CD14-positive monocyte (primary cell): Measurements from ENCODE around the gene ANKRD55. TPM values are rescaled to one million over a fixed set of nuclear protein-coding genes. Genes with fewer than 3 reads are reported as not detected.
A peak's percentile ranks its signal among the peaks of the same experiment; 100 is the strongest.

Experiments
- DNase-seq, 3 donors: peaks; one replicate each; pipeline ENCODE4 v3.0.0-alpha.2; 2011 to 2022
- H2AFZ ChIP-seq: 2 replicates; pipeline ENCODE4 v1.6.0; 2012; ENCODE audit warnings: mild to moderate bottlenecking, low read depth, low read length, inconsistent platforms; ENCODE audit not compliant: insufficient read depth, poor library complexity, severe bottlenecking
- H3K27ac ChIP-seq, 2 donors: 1 replicate in 1 of 2; 2 replicates in 1 of 2; pipeline ENCODE4 v1.5.1; 2012 to 2013; ENCODE audit warnings: low read length in 2 of 2, control low read depth in 1 of 2, inconsistent platforms in 1 of 2, low read depth in 1 of 2, mild to moderate bottlenecking in 1 of 2
- H3K27me3 ChIP-seq, 2 donors: one replicate each; pipeline versions ENCODE4 v1.6.0 to v1.6.1; 2011 to 2013; ENCODE audit warnings: low read length in 2 of 2; ENCODE audit not compliant: control insufficient read depth in 2 of 2, insufficient read depth in 2 of 2
- H3K36me3 ChIP-seq, 2 donors: replicated peaks in 1 of 2; 1 replicate in 1 of 2; 2 replicates in 1 of 2; pipeline versions ENCODE4 v1.5.1 to v1.6.1; 2012 to 2013; ENCODE audit warnings: low read length in 2 of 2, control low read depth in 1 of 2, inconsistent platforms in 1 of 2, mild to moderate bottlenecking in 1 of 2; ENCODE audit not compliant: insufficient read depth in 2 of 2, control insufficient read depth in 1 of 2
- H3K4me1 ChIP-seq, 2 donors: 1 replicate in 1 of 2; 2 replicates in 1 of 2; pipeline versions ENCODE4 v1.5.1 to v1.6.1; 2012 to 2013; ENCODE audit warnings: low read length in 2 of 2, control low read depth in 1 of 2, inconsistent platforms in 1 of 2, mild to moderate bottlenecking in 1 of 2, moderate library complexity in 1 of 2; ENCODE audit not compliant: insufficient read depth in 2 of 2, control insufficient read depth in 1 of 2
- H3K4me2 ChIP-seq: replicated peaks from 2 replicates; pipeline ENCODE3; 2012; ENCODE audit warnings: low read length, moderate library complexity, mild to moderate bottlenecking; ENCODE audit not compliant: poor library complexity, severe bottlenecking; ENCODE audit errors: extremely low read depth
- H3K4me3 ChIP-seq, 3 experiments: fragments of 200-600 bp in 1 of 3; sonication (generic) in 1 of 3; replicated peaks in 1 of 3; 1 replicate in 2 of 3; 2 replicates in 1 of 3; pipeline ENCODE4 v1.5.1; 2011 to 2013; ENCODE audit warnings: low read length in 3 of 3, mild to moderate bottlenecking in 3 of 3, control low read depth in 2 of 3, low read depth in 2 of 3, inconsistent platforms in 1 of 3, moderate library complexity in 1 of 3
- H3K79me2 ChIP-seq: 2 replicates; pipeline ENCODE4 v1.6.0; 2012; ENCODE audit warnings: mild to moderate bottlenecking, control low read depth, inconsistent platforms, low read length, moderate library complexity; ENCODE audit not compliant: insufficient read depth
- H3K9ac ChIP-seq: 2 replicates; pipeline ENCODE4 v1.6.0; 2017; ENCODE audit warnings: low read length, mild to moderate bottlenecking; ENCODE audit not compliant: insufficient read depth, poor library complexity, severe bottlenecking
- H3K9me3 ChIP-seq, 2 donors: replicated peaks in 1 of 2; 1 replicate in 1 of 2; 2 replicates in 1 of 2; pipeline versions ENCODE4 v1.5.1 to v1.6.1; 2012 to 2013; ENCODE audit warnings: low read length in 2 of 2, control low read depth in 1 of 2; ENCODE audit not compliant: control insufficient read depth in 1 of 2, insufficient read depth in 1 of 2
- H4K20me1 ChIP-seq: 2 replicates; pipeline ENCODE4 v1.6.0; 2012; ENCODE audit warnings: mild to moderate bottlenecking, low read length, control low read depth, moderate library complexity; ENCODE audit not compliant: insufficient read depth
- H3K27ac Mint-ChIP-seq, 7 donors: one replicate each; pipeline ENCODE4 v1.8.0; 2020; ENCODE audit warnings: mild to moderate bottlenecking in 7 of 7, mixed read lengths in 7 of 7, moderate library complexity in 6 of 7, inconsistent platforms in 2 of 7
- H3K27me3 Mint-ChIP-seq, 3 donors: one replicate each; pipeline ENCODE4 v1.8.0; 2021 to 2022; ENCODE audit warnings: low read depth in 3 of 3, mild to moderate bottlenecking in 3 of 3, mixed read lengths in 3 of 3, moderate library complexity in 3 of 3, inconsistent platforms in 1 of 3
- H3K36me3 Mint-ChIP-seq, 2 donors: one replicate each; pipeline ENCODE4 v1.8.0; 2020; ENCODE audit warnings: mixed read lengths in 2 of 2, inconsistent platforms in 1 of 2, mild to moderate bottlenecking in 1 of 2
- H3K4me1 Mint-ChIP-seq: one replicate; pipeline ENCODE4 v1.8.0; 2020; ENCODE audit warnings: mild to moderate bottlenecking, mixed read lengths
- H3K4me3 Mint-ChIP-seq, 2 donors: one replicate each; pipeline ENCODE4 v1.8.0; 2020; ENCODE audit warnings: mild to moderate bottlenecking in 2 of 2, mixed read lengths in 2 of 2, moderate library complexity in 1 of 2
- H3K9me3 Mint-ChIP-seq, 7 donors: one replicate each; pipeline ENCODE4 v1.8.0; 2020 to 2022; ENCODE audit warnings: mixed read lengths in 7 of 7, mild to moderate bottlenecking in 6 of 7, moderate library complexity in 6 of 7, inconsistent platforms in 2 of 7
- CTCF ChIP-seq: fragments of 200-600 bp; IDR thresholded peaks from one replicate; pipeline ENCODE4 v1.8.0; 2022; ENCODE audit warnings: antibody characterized with exemption, mild to moderate bottlenecking
- WGBS: methylation state at CpG from one replicate; pipeline ENCODE4 v1.1.5; 2013; ENCODE audit warnings: missing lambda C conversion rate; ENCODE audit not compliant: insufficient coverage; 5-methylcytosine and 5-hydroxymethylcytosine counted together
- intact Hi-C, 2 donors: fragments of 100-400 bp; cut with micrococcal nuclease; formaldehyde crosslinking; loops; one replicate each; pipeline versions ENCODE4 v1.15.0 to v1.15.1; 2023
- polyA plus RNA-seq, 3 donors: library from polyadenylated mRNA; depleted of rRNA in 1 of 3; unstranded in 2 of 3; stranded (reverse) in 1 of 3; fragments of 300-500 nt in 2 of 3; fragments of >200 nt in 1 of 3; fragmentation: Illumina TruSeq in 2 of 3; gene quantifications; 1 replicate in 2 of 3; 2 replicates in 1 of 3; pipeline ENCODE4 v1.2.3, GENCODE V29; 2012 to 2021

ANKRD55 gene
- polyA plus RNA-seq, 3 donors = 0.20 to 0.55 (median 0.28) TPM

GRCh38 chr5:56170557-56170956, 62.6 kb downstream of the ANKRD55 start:
- Mint-ChIP-seq H3K4me3 (no peak overlapping the region), H3K4me1 (peaks cover 92% of the 10 kb centered on the region), H3K27ac (peak overlapping the region in 1 of 7 donors; percentile 76), H3K36me3 (no peaks in the 10 kb centered on the region), H3K27me3 (peaks cover 0 to 3% (median 2%) of the 10 kb centered on the region in 3 donors), H3K9me3 (peaks cover 0 to 4% (median 2%) of the 10 kb centered on the region in 7 donors)
- Histone ChIP-seq H3K36me3 (no peaks in the 10 kb centered on the region), H3K4me1 (peaks cover 95 to 100% of the 10 kb centered on the region in 2 donors), H3K9ac (no peak overlapping the region), H3K4me2 (no peak overlapping the region), H3K79me2 (no peaks in the 10 kb centered on the region), H4K20me1 (no peaks in the 10 kb centered on the region), H2AFZ (no peak overlapping the region), H3K9me3 (no peaks in the 10 kb centered on the region), H3K4me3 (no peak overlapping the region), H3K27me3 (no peaks in the 10 kb centered on the region), H3K27ac (peak overlapping the region in 1 of 2 donors; percentile 43)
- no peak for TF ChIP-seq CTCF
- intact Hi-C loops = loop anchor here in 1 of 2 donors (10.0 kb wide), 1 partner anchor 176 kb away; the partner anchor contains the start of gene IL6ST
- 100% methylated on average over 2 of the region's 4 CpGs for WGBS
- DNase-seq = no peak

- Mint-ChIP-seq H3K36me3 (no peaks in the 10 kb centered on the region), H3K4me1 (peaks cover 92% of the 10 kb centered on the region), H3K9me3 (peaks cover 0 to 4% (median 2%) of the 10 kb centered on the region in 7 donors), H3K4me3 (no peak overlapping the region), H3K27me3 (peaks cover 0 to 3% (median 0%) of the 10 kb centered on the region in 3 donors), H3K27ac (peak overlapping the region in 4 of 7 donors; percentile 42 to 80 (median 56))
- Histone ChIP-seq H3K79me2 (no peaks in the 10 kb centered on the region), H4K20me1 (no peaks in the 10 kb centered on the region), H3K27me3 (no peaks in the 10 kb centered on the region), H3K36me3 (no peaks in the 10 kb centered on the region), H3K4me3 (no peak overlapping the region), H3K27ac (peak overlapping the region; percentile 12 to 30), H2AFZ (no peak overlapping the region), H3K4me1 (peaks cover 95 to 100% of the 10 kb centered on the region in 2 donors), H3K9ac (no peak overlapping the region), H3K9me3 (no peaks in the 10 kb centered on the region), H3K4me2 (no peak overlapping the region)
- no peak for DNase-seq
- intact Hi-C loops = loop anchor here in 1 of 2 donors (10.0 kb wide), 1 partner anchor 175 kb away; the partner anchor contains the start of gene IL6ST
- no peak for TF ChIP-seq CTCF
Observed at GRCh38 chr5:56169949-56170348, 63.2 kb downstream of the ANKRD55 start.
